ENCODE data around the gene ADGRG6. TPM values are rescaled to one million over a fixed set of nuclear protein-coding genes. Genes with fewer than 3 reads are reported as not detected.
A peak's percentile ranks its signal among the peaks of the same experiment; 100 is the strongest.

The ADGRG6 gene
- total and polyA plus RNA-seq, 9 of the 15 experiments (the other 6 are each of a cell fraction or from before 2014, with no cell fraction given) = under 0.01 to 0.11 (median 0.05) TPM; not detected in 5

DNA sequence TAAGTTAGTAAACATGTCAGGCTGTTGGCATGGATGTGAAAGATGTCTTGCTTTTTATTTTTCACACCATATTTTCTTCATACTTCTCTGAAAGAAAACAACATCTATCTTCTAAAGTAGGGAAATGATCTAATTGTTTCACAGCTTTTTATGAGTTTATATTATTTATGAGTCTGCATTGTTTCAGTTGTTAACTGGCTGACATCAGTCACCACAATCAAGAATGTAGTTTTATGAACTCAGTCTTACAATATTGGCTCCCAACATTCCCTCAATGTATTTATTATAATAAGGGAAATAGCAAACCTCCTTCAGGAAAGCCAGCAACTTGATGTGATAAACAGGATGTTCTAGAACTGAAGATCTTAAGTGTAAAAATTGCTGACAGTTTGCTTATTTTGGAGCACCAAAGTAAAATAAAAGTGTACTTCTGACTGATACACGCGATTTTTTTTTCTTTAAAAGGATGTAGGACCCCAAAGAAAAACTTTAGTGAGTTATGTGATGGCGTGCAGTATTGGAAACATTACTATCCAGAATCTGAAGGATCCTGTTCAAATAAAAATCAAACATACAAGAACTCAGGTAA lies 106.0 kb downstream of the ADGRG6 start:
- WGBS (ENCODE audit: insufficient coverage, low coverage, missing lambda C conversion rate) = 0% methylated on average over 3 of the region's 3 CpGs
- H3K9me3 ChIP-seq (replicated peaks; ENCODE audit: control insufficient read depth, insufficient read depth, low read depth, low read length) = no peaks in the 10 kb centered on the region

DNA sequence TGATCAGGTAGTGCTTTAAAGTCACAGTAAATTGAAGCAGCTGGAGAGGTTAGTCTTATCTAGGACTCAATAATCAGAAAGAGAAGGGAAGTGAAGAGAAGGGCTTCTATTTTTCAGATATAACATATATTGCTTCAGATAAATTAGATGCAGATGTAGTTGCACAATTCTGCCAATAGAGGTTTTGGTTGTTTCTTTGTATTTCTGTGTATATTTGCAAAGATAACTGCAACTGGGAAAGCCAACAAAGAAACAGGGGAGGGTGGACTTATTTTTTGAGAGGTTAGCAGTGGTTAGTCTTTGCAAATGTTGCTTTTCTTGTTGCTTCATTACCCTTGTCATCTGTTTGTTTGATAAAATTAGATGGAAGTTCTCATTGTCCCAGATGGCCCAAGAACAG lies 106.6 kb downstream of the ADGRG6 start:
- H3K4me2 ChIP-seq (ENCODE audit: insufficient read depth, low read length) = no peak overlapping the region
- ChIA-PET CTCF (ENCODE audit: low intra/inter-chr PET ratio) (no interaction called here), POLR2A (no interaction called here)
- no peaks in the 10 kb centered on the region for H3K4me1 ChIP-seq (replicated peaks in 1 of 2; ENCODE audit: control insufficient read depth in 2 of 2, insufficient read depth in 2 of 2, low read length in 2 of 2)
- no TSS peak for BruUV-seq (replicated peaks)
- no peak overlapping the region for H3K4me3 ChIP-seq
- H3K36me3 ChIP-seq (ENCODE audit: control insufficient read depth, insufficient read depth, low read length) = no peaks in the 10 kb centered on the region
- no peak for ATAC-seq
- intact Hi-C loops (cut with micrococcal nuclease) = no loop called here
- H3K9me1 ChIP-seq (ENCODE audit: control insufficient read depth, insufficient read depth, low read length) = no peaks in the 10 kb centered on the region
- no peaks in the 10 kb centered on the region for H4K20me1 ChIP-seq (replicated peaks; ENCODE audit: control insufficient read depth, insufficient read depth, low read length)
- H2AFZ ChIP-seq (ENCODE audit: low read depth, low read length) = no peak overlapping the region
- no peak for DNase-seq (ENCODE audit: extremely low read depth in 1 of 4, low spot score in 3 of 4)
- in situ Hi-C loops (cut with MboI) = no loop called here
- FAIRE-seq = no peak
- no peaks in the 10 kb centered on the region for H3K27me3 ChIP-seq (ENCODE audit: control insufficient read depth in 2 of 2, insufficient read depth in 2 of 2, low read length in 2 of 2)
- H3K9ac ChIP-seq (ENCODE audit: insufficient read depth in 1 of 2, low read depth in 2 of 2, low read length in 2 of 2) = no peak overlapping the region
- H3K27ac ChIP-seq (ENCODE audit: extremely low read depth, low read depth, low read length) = no peak overlapping the region
- H3K9me3 ChIP-seq (replicated peaks; ENCODE audit: control insufficient read depth, insufficient read depth, low read depth, low read length) = no peaks in the 10 kb centered on the region
- TF ChIP-seq TCF3 (CRISPR knock-in tag; IDR thresholded peaks at IDR 0.05) = no peak
- TF ChIP-seq, protein P1, sequence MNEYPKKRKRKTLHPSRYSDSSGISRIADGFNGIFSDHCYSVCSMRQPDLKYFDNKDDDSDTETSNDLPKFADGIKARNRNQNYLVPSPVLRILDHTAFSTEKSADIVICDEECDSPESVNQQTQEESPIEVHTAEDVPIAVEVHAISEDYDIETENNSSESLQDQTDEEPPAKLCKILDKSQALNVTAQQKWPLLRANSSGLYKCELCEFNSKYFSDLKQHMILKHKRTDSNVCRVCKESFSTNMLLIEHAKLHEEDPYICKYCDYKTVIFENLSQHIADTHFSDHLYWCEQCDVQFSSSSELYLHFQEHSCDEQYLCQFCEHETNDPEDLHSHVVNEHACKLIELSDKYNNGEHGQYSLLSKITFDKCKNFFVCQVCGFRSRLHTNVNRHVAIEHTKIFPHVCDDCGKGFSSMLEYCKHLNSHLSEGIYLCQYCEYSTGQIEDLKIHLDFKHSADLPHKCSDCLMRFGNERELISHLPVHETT (CRISPR knock-in tag; conservative IDR thresholded peaks at IDR 0.05 in 1 of 2, IDR thresholded peaks at IDR 0.05 in 1 of 2) = no peak
- no peak for TF ChIP-seq ZSCAN32 (CRISPR knock-in tag; IDR thresholded peaks at IDR 0.05)
- no peak for TF ChIP-seq KDM5B (IDR thresholded peaks at IDR 0.05; ENCODE audit: insufficient replicate concordance, low read depth, low read length)
- TF ChIP-seq CEBPB (tag; IDR thresholded peaks at IDR 0.05) = 0 out of 2 replicates have a peak, but pooled peaks have one; percentile 16
- no peak for TF ChIP-seq NFATC3 (IDR thresholded peaks at IDR 0.05)
- TF ChIP-seq TCF7 (IDR thresholded peaks at IDR 0.05; ENCODE audit: borderline replicate concordance) = no peak
- no peaks in the 10 kb centered on the region for H3K79me2 ChIP-seq (ENCODE audit: control insufficient read depth, insufficient read depth, low read length)

More for the DNA sequence above, 106.0 kb downstream of the ADGRG6 start:
- Histone ChIP-seq H3K4me3 (no peak overlapping the region), H3K36me3 (ENCODE audit: control insufficient read depth, insufficient read depth, low read length) (no peaks in the 10 kb centered on the region), H2AFZ (ENCODE audit: low read depth, low read length) (no peak overlapping the region), H3K79me2 (ENCODE audit: control insufficient read depth, insufficient read depth, low read length) (no peaks in the 10 kb centered on the region), H3K9ac (ENCODE audit: insufficient read depth in 1 of 2, low read depth in 2 of 2, low read length in 2 of 2) (no peak overlapping the region), H3K27ac (ENCODE audit: extremely low read depth, low read depth, low read length) (no peak overlapping the region), H3K4me1 (replicated peaks in 1 of 2; ENCODE audit: control insufficient read depth in 2 of 2, insufficient read depth in 2 of 2, low read length in 2 of 2) (no peaks in the 10 kb centered on the region), H3K4me2 (ENCODE audit: insufficient read depth, low read length) (no peak overlapping the region), H3K9me1 (ENCODE audit: control insufficient read depth, insufficient read depth, low read length) (no peaks in the 10 kb centered on the region), H3K27me3 (ENCODE audit: control insufficient read depth in 2 of 2, insufficient read depth in 2 of 2, low read length in 2 of 2) (no peaks in the 10 kb centered on the region), H4K20me1 (replicated peaks; ENCODE audit: control insufficient read depth, insufficient read depth, low read length) (no peaks in the 10 kb centered on the region)
- no TSS peak for BruUV-seq (replicated peaks)
- no peak for ATAC-seq
- no peak for DNase-seq (ENCODE audit: extremely low read depth in 1 of 4, low spot score in 3 of 4)
- POLR2A ChIA-PET = no interaction called here
- intact Hi-C loops (cut with micrococcal nuclease) = no loop called here
- in situ Hi-C loops (cut with MboI) = no loop called here
- FAIRE-seq = no peak
- CTCF ChIA-PET (ENCODE audit: low intra/inter-chr PET ratio) = no interaction called here
- 0 out of 2 replicates have a peak, but pooled peaks have one; percentile 27 for TF ChIP-seq ZNF316 (IDR thresholded peaks at IDR 0.05)
- no peak for TF ChIP-seq SIX5 (IDR thresholded peaks at IDR 0.05; ENCODE audit: borderline replicate concordance in 1 of 2, insufficient read depth in 1 of 2, low read depth in 1 of 2, low read length in 2 of 2)
- TF ChIP-seq SNRNP70 (optimal IDR thresholded peaks at IDR 0.05; ENCODE audit: low read depth, low read length) = no peak
- no peak for TF ChIP-seq SMAD4 (CRISPR knock-in tag; conservative IDR thresholded peaks at IDR 0.05)
- TF ChIP-seq CREM (IDR thresholded peaks at IDR 0.05; ENCODE audit: low read depth) = no peak
